Adipose tissue (tissue), 3 donors: Measurements from ENCODE around the gene VCAM1. TPM values are rescaled to one million over a fixed set of nuclear protein-coding genes. Genes with fewer than 3 reads are reported as not detected.
"Not testable (repeated sequence)": the region's sequence is repeated elsewhere in the genome, so short reads cannot be mapped to it uniquely, and the experiment has no call there.

Experiments used
- H3K27ac ChIP-seq: one replicate; pipeline ENCODE4 v1.5.1; 2013; ENCODE audit warnings: low read depth, low read length
- WGBS, 3 donors: extraction: QIAGEN DNeasy Blood & Tissue Kit; methylation state at CpG; one replicate each; pipeline ENCODE4 v1.1.7; 2013; 5-methylcytosine and 5-hydroxymethylcytosine counted together
- polyA plus RNA-seq, 3 donors: library from polyadenylated mRNA; stranded (reverse); fragments of 200-250 nt; gene quantifications; one replicate each; pipeline ENCODE4 v1.2.3, GENCODE V29; 2013
- donor health status: healthy with polysubstance abuse.
- donor health status: Bipolar disorder and iron deficiency.
- donor health status: healthy.

VCAM1 gene
- polyA plus RNA-seq, 3 donors = 4.2 to 44.4 (median 26.7) TPM

GRCh38 chr1:100769323-100769722, 49.8 kb downstream of the VCAM1 start:
- H3K27ac ChIP-seq = no peak overlapping the region
- 91 to 99% (median 96%) methylated on average over 2 of the region's 2 CpGs for WGBS, 3 donors

- WGBS, 3 donors = 46 to 51% (median 48%) methylated on average over 4 of the region's 4 CpGs
Measured at GRCh38 chr1:100769906-100770646, 50.5 kb downstream of the VCAM1 start.

DNA sequence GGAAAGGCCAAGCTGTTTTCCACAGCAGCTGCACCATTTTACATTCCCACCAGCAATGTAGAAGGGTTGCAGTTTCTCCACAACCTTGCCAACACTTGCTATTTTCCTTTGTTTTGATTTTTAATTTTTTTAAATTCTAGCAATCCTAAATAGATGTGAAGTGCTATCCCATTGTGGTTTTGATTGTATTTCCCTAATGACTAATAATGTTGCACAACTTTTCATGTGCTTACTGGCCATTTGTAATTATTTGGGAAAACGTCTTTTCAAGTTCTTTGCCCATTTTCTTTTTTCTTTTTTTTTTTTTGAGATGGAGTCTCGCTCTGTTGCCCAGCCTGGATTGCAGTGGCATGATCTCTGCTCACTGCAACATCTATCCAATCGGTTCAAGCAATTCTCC, 53.9 kb downstream of the VCAM1 start:
- no peak overlapping the region for H3K27ac ChIP-seq
- WGBS, 3 donors = 77 to 85% (median 81%) methylated on average over 3 of the region's 3 CpGs

More at GRCh38 chr1:100769906-100770646, 50.5 kb downstream of the VCAM1 start:
- no peak overlapping the region for H3K27ac ChIP-seq

- 64 to 92% (median 81%) methylated on average over 1 of the region's 1 CpG for WGBS, 3 donors
- no peak overlapping the region for H3K27ac ChIP-seq
Measured at GRCh38 chr1:100774370-100774769, 54.8 kb downstream of the VCAM1 start.

- H3K27ac ChIP-seq = no peak overlapping the region
- 84 to 96% (median 95%) methylated on average over 4 of the region's 4 CpGs for WGBS, 3 donors
Measured at GRCh38 chr1:100775483-100775882, 55.9 kb downstream of the VCAM1 start.

DNA sequence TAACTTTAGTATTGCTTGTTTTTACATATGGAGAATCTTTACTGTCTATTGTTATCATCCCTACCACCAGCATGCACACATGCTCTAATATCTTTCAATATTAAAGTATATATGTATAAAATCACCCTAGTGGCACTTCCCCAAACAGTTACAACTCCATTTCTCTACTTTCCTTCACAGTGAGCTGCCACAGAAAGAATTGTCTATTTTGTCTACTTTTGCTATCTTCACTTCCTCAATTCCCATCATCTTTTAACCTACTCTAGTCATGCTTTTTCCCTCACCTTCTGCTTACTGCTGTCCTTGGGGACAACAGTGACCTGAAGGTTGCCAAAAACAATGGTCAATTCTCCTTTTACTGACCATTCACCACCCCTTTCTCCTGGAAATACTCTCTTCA, 59.2 kb downstream of the VCAM1 start:
- no peak overlapping the region for H3K27ac ChIP-seq

DNA sequence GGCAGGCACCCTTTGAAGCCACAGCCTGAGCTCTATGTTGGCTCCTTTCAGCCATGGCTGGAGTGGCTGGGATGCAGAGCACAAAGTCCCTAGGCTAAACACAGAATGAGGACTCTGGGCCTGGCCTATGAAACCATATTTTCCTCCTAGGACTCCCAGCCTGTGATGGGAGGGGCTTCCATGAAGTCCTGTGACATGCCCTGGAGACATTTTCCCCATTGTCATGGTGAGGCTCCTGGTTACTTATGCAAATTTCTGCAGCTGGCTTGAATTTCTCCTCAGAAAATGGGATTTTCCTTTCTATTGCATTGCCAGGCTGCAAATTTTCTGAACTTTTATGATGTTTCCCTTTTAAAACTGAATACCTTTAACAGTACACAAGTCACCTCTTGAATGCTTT, 61.3 kb downstream of the VCAM1 start:
- H3K27ac ChIP-seq = no peak overlapping the region

- H3K27ac ChIP-seq = not testable (repeated sequence)
- WGBS, 3 donors = 49 to 70% (median 63%) methylated on average over 3 of the region's 3 CpGs
Measured at GRCh38 chr1:100781728-100782127, 62.2 kb downstream of the VCAM1 start.

DNA sequence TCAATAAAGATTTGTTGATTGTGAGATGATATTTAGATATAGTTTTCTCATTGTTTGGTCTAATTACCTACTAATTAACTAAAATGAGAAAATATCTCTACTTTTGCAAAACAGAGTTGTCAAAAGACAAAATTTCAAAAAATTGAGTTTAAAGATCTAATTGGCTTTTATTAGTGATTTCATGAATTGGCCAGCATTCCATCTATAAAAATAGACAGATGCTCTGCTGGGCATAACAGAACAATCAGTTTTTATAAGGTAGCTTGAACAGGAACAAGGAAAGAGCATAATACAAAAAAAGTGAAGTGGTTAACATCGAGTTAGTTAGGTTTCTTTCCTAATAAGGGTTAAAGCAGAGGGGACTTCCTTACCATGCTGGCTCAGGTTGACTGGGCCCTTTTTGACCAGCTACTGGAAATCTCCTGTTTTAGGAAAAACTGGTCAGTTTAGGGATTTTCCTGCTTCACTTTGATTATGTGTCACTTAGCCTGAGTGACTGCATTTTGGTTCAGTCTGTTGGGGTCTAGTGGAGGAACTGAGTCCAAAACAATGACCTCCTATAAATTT, 63.0 kb downstream of the VCAM1 start:
- WGBS, 3 donors = 50 to 72% (median 70%) methylated on average over 1 of the region's 1 CpG
- H3K27ac ChIP-seq = no peak overlapping the region

DNA sequence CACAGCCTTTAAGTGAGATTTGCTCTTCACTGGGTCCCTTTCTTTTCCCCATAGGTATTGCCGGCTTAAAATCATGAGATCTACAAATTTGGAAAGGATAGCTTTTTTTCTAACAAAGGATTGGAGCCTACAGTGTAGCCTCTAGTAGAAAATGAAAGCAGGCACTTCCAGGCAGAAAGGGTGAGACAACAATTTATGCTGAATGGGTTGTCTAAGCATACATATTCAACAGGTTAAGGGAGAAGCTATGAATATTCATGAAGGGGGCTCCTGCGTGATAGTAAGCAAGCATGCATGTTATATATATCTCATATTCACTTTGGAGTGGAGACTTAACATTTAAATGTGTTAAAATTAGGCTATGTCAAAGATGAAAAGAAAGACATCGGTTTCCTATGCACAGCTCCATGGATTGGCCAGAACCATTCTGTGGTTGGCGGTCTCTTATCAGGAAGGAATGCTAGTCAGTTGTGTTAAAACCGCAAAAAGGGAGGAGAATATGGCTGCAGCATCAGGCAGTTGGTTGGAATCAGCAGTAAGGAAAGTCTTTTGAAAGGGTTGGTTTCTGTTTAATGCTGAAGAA, 66.0 kb downstream of the VCAM1 start:
- 42 to 65% (median 46%) methylated on average over 5 of the region's 5 CpGs for WGBS, 3 donors
- no peak overlapping the region for H3K27ac ChIP-seq

GRCh38 chr1:100786870-100787269, 67.3 kb downstream of the VCAM1 start:
- 82 to 94% (median 86%) methylated on average over 2 of the region's 2 CpGs for WGBS, 3 donors
- H3K27ac ChIP-seq = no peak overlapping the region

Other genes starting within 250 kb of the VCAM1 start
- under 1 TPM; 0.05 to 0.45 (median 0.16) TPM for gene GPR88, start 181.6 kb upstream of the VCAM1 start, polyA plus RNA-seq
- gene EXTL2, start 175.1 kb downstream of the VCAM1 start, polyA plus RNA-seq = 10 to 100 TPM in 1 of 3 donors, 1 to 10 TPM in 2; 4.3 to 10.0 (median 6.4) TPM
- 1 to 10 TPM; 1.8 to 5.3 (median 2.8) TPM for gene SLC30A7, start 176.3 kb downstream of the VCAM1 start, polyA plus RNA-seq